Measurements from ENCODE around the gene PACS1.
"Not testable (repeated sequence)": the region's sequence is repeated elsewhere in the genome, so short reads cannot be mapped to it uniquely, and the experiment has no call there.

PACS1 gene

DNA sequence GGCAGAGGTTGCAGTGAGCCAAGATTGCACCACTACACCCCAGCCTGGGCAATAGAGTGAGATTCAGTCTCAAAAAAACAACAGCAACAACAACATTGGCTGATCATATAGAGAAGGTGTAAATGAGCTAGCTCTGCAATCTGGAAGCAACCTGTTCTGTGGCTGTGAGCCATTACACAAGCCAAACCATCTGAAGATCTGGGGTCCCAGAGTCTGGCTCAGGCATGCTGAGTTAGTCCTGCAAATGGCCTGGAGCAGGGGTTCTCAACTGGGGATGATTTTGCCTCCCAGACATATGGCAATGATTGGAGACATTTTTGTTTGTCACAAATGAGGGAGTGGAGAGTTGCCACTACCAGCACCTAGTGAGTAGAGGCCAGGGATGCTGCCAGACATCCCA, 156.0 kb downstream of the PACS1 start:
- no peak for DNase-seq (ENCODE audit: low spot score)

DNA sequence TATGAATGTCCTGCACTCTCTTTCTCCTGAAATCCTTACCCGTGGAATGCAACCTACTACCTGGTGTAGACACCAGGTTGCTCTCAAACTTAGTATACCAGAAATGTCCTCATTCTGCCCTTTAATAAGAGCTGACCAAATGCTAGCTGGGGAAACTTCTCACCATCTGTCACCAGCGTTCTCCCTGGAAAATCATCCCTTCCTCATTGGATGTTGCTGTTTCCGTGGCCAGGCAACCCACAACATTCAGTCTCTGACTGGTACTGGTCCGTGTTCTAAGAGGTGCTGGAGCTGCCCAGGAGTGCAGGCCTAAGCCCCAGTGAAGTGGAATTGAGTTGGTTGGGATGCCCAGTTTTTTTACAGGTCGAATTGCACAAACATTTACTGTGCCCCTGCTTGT, 157.6 kb downstream of the PACS1 start:
- DNase-seq (ENCODE audit: low spot score), result no peak

GRCh38 chr11:66228521-66228920, 158.4 kb downstream of the PACS1 start:
- peak; percentile 60 for DNase-seq (ENCODE audit: low spot score)

DNA sequence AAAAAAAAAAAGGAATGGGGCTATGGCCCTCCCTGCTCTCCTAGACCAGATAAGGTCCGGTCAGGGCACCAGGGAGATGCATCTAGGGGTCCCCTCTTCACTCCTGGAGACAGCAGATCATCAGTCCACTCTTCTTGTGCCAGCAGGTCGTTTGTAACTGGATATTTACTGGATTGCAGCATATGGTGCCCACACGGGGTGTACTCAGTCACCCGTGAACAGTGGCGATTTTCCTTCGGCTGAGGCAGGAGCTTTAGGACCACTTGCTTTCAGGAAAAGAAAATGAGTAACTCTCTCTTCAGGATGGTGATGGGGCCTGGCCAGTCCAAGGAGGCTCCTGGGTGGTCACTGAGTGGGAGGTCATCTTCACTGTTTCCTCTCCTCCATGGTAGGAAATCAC, 160.1 kb downstream of the PACS1 start:
- DNase-seq (ENCODE audit: low spot score), result no peak

- DNase-seq (ENCODE audit: low spot score), result no peak
Measured at GRCh38 chr11:66230978-66231377, 160.9 kb downstream of the PACS1 start.

DNA sequence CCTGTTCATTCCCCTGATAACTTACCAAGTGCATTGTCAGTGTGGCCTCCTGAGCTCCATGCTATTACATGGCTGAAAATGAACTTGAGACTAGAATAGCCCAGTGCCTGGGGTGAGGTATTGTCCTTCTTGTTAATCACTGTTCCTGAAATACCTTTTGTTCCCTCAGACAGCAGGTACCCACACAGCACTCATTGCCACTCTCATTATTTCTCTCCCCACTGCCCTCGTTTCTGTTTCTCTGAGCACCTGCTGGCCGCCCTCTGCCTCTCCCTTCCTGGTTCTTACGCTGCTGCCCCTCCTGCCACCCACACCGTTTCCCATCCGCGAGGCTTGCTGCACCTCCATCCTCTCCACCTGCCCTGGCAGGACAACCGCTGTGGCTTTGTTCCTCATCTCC, 161.5 kb downstream of the PACS1 start:
- DNase-seq (ENCODE audit: low spot score), result peak; percentile 25

GRCh38 chr11:66232769-66233168, 162.7 kb downstream of the PACS1 start:
- DNase-seq (ENCODE audit: low spot score), result no peak

- no peak for DNase-seq (ENCODE audit: low spot score)
Measured at GRCh38 chr11:66233301-66233700, 163.2 kb downstream of the PACS1 start.

GRCh38 chr11:66235141-66235540, 165.1 kb downstream of the PACS1 start:
- DNase-seq (ENCODE audit: low spot score), result no peak

- DNase-seq (ENCODE audit: low spot score), result no peak
Measured at GRCh38 chr11:66237867-66238266, 167.8 kb downstream of the PACS1 start.

DNA sequence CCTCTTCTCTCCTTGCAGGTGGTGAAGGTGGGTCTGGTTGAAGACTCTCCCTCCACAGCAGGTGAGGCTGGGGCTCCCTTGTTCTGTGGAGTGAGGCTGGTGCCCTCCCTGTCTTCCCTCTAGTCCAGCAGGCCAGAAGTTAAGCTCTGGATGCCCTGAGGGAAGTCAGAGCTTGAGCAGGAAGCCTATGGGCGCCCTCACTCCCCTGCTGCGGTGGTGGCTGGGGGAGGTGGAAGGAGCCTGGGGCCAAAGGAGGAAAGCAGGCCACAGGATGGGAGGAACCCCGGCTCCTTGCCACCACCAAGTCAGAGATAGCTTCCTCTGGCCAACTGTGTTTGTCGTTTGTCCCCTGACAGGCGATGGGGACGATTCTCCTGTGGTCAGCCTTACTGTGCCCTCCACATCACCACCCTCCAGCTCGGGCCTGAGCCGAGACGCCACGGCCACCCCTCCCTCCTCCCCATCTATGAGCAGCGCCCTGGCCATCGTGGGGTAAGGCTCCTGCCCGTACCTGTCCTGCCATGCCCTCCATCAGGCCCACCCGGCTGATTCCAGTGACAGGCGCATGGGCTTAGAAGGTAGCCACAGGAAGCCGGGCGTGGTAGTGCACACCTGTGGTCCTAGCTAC, 168.8 kb downstream of the PACS1 start:
- DNase-seq (ENCODE audit: low spot score), result no peak

DNA sequence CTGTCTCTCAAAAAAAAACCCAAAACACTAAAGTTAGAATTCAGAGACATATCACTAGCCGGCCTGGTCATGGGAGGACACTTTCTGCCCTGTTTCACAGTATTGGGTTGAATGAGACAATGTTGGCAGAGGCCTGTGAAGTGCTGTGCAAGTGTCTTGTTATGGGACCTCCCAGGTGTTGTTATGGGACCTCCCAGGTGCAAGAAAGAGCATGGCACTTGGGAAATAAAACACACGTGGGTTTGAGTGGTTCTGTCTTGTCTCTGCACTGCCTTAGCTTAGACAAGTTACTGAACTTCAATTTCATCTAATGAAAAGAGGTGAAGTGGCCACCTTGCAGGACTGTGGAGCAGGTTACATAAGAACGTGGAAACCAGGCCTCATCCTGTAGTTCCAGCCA, 169.4 kb downstream of the PACS1 start:
- DNase-seq (ENCODE audit: low spot score), result no peak

DNA sequence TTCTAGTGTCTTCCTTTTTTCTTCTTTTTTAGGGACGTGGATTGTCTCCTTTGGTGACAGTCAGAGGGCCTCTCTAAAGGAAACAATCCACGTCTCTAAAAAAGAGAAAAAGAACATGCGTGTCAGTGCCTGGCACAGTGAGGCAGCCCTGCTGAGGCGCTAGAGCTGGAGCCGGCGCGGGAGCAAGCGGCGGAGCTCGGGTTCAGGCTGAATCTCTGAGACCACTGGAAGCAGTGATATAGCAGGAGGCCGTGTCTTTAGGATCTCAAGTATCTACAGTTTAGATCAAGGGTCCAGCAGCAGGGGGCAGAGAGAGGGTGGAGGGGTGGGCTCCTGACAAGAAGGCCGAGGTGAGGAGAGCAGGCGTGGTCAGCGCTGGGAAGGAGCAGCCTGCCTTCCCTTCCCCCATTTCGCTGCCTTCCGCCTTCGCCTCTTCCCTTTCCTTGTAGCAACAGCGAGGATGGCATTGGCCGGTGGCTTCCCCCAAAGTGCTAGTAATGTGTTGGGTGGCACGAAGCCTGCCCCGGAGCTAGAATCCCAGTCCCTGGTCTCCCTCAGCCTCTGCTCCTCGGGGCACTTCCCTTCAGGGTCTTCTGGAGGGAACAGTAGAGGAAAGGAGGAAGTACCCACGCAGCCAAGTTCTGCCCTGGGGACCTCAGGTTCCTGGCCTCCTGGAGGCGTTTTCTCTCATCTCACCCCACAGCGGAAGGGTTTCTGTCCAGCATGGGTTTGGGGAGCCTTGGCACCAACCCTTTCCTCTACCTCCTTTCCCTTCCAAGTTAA, 170.1 kb downstream of the PACS1 start:
- DNase-seq (ENCODE audit: low spot score), result no peak

DNA sequence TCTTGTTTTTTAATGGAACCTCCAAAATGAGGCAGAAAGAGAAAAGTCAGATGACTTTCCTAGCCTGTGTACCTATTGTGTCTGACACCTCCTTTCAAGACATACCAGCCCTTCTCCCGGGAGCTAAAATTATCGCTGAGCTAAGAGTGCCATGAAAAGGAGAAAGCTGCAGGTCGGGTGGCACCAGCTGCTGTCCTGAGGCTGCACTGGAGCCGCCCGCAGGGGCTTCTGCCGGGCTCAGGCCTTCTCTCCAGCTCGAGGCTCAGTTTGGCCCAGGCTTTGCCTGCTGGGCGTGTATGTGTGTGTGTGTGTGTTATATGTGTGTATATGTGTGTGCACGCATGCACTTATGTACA, 170.7 kb downstream of the PACS1 start:
- no peak for DNase-seq (ENCODE audit: low spot score)

- DNase-seq (ENCODE audit: low spot score), result no peak
Measured at GRCh38 chr11:66242095-66242765, 172.2 kb downstream of the PACS1 start.

DNA sequence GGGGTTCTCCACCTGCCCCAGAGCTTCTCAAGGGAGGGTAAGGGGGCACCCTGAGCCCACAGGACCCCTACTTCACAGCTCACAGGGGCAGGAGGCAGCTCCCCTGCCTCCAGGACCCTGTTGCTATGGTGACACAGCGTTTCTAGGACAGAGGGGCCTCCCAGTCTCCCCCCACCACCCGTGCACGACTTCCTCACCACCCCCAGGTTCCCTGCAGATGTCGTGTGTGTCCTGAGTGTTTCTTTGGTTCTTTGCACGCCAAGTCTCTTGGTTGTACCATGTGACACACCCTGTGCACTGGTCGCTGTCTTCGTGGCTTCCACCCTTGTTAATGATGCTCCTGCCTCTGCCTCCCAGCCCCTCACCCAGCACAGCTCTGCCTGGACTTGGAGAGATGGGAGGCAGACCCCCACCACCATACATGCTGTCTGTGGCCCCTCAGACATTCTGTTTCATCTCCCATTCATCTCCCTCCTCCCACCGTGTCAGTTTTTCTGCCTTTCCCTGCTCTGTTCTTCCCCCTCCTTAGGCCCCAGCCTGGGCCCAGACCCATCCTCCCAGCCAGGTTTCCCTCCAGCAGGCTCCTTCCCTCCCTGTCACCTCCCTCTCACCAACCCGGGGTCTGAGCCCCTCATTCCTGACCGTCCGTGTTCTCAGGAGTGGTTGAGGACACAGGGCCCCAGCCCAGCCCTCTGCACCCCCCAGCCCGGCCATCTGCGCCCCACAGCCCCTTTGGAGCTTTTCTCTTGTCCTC, 173.9 kb downstream of the PACS1 start:
- DNase-seq (ENCODE audit: low spot score), result no peak

- no peak for DNase-seq (ENCODE audit: low spot score)
Measured at GRCh38 chr11:66247295-66247694, 177.2 kb downstream of the PACS1 start.

GRCh38 chr11:66247801-66248200, 177.7 kb downstream of the PACS1 start:
- no peak for DNase-seq (ENCODE audit: low spot score)

DNA sequence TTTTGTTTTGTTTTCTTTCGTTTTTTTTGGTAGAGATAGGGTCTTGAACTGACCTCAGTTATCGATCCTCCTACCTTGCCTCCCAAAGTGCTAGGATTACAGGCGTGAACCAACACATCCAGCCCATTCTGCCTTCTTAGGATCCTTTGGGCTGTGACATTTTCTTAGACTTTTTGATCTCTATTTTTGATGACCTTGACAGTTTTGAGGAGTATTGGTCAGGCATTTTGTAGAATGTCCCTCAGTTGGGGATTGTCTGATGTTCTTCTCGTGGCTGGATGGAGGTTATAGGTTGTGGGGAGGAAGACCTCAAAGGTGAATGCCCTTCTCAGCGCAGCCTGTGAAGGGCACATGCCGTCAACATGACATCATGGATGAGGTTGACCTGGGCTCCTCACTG, 178.8 kb downstream of the PACS1 start:
- no peak for DNase-seq (ENCODE audit: low spot score)

DNA sequence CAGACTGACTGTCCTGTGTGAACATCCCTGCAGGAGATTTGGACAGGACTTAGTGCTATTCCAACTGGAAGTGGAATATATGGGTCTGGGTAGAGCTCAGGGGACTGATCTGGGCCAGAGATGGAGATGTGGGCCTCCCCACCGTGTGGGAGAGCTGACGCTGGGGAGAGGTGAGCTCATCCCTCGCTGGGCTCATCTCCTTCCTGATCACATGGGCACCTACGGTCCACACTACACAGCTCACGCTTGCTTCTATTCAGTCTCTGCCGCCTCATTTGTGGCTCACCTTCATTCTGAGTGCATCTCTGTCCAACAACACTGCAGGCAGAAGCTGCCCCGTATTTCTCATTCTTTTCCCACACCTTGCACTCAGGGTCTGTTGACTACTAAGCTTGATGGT, 181.7 kb downstream of the PACS1 start:
- no peak for DNase-seq (ENCODE audit: low spot score)

GRCh38 chr11:66253081-66253480, 183.0 kb downstream of the PACS1 start:
- not testable (repeated sequence) for DNase-seq (ENCODE audit: low spot score)

- no peak for DNase-seq (ENCODE audit: low spot score)
Measured at GRCh38 chr11:66258473-66258893, 188.4 kb downstream of the PACS1 start.

DNA sequence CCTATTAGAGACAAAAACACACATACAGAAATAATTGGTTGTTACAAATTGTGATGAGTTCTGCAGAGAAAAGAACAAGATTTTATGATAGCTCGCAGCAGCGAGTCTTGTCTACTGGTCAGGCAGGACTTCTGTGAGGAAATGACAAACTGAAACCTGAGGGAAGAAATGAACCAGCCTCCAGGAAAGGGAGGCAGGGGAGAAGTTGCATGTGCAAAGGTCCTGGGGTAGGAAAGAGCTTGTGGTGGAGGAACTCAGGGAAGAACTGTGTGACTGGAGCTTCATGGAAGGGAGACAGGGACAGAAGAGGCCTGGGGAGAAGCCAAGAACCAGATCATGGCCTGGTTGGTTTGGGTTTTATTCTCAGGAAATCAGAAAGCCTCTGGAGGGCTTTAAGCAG, 189.2 kb downstream of the PACS1 start:
- no peak for DNase-seq (ENCODE audit: low spot score)

Data from iPS-NIHi11 (cell line).